H1 (cell line): Measurements from ENCODE around the gene RGS6. TPM values are rescaled to one million over a fixed set of nuclear protein-coding genes. Genes with fewer than 3 reads are reported as not detected.

ENCODE experiments used
- CTCF ChIA-PET: fragments of 300-600 bp; sonication (Branson Sonifier 250); formaldehyde crosslinking; loops from one replicate; lab custom pipeline; 2021; ENCODE audit not compliant: partially characterized antibody; lab: Charles Lee
- POLR2A ChIA-PET: fragments of 300-600 bp; sonication (Branson Sonifier 250); formaldehyde crosslinking; loops from one replicate; lab custom pipeline; 2021; ENCODE audit warnings: inconsistent platforms; ENCODE audit not compliant: partially characterized antibody; lab: Charles Lee
- DNase-seq, 2 experiments: peaks; one replicate each; pipeline versions ENCODE4 v3.0.0 to v3.0.0-alpha.2; 2010 to 2022; ENCODE audit warnings: low spot score in 2 of 2, low read depth in 1 of 2, mixed read lengths in 1 of 2
- FAIRE-seq: peaks from 2 replicates; lab custom pipeline; 2011; peaks lifted over from hg19 to GRCh38; lab: Jason Lieb, UNC
- H2AFZ ChIP-seq: 2 replicates; pipeline ENCODE4 v1.8.1; 2012; ENCODE audit warnings: low read length, inconsistent platforms
- H2AK5ac ChIP-seq: 2 replicates; pipeline ENCODE4 v1.6.1; 2013; ENCODE audit warnings: low read depth, low read length
- H2BK120ac ChIP-seq: replicated peaks from 2 replicates; pipeline ENCODE3; 2013; ENCODE audit warnings: low read depth, low read length, inconsistent platforms
- H2BK12ac ChIP-seq: 2 replicates; pipeline ENCODE4 v1.6.1; 2013; ENCODE audit warnings: low read depth, low read length
- H2BK15ac ChIP-seq: 2 replicates; pipeline ENCODE4 v1.6.1; 2013; ENCODE audit warnings: low read length
- H2BK20ac ChIP-seq: 2 replicates; pipeline ENCODE4 v1.6.1; 2013; ENCODE audit warnings: low read length
- H2BK5ac ChIP-seq: 2 replicates; pipeline ENCODE4 v1.6.1; 2013; ENCODE audit warnings: low read depth, low read length
- H3K14ac ChIP-seq: 2 replicates; pipeline ENCODE4 v1.6.1; 2013; ENCODE audit warnings: inconsistent platforms; ENCODE audit not compliant: insufficient read length
- H3K18ac ChIP-seq: 2 replicates; pipeline ENCODE4 v1.6.1; 2013; ENCODE audit warnings: low read length; ENCODE audit errors: extremely low read depth
- H3K23ac ChIP-seq: 2 replicates; pipeline ENCODE4 v1.6.1; 2013; ENCODE audit warnings: inconsistent platforms; ENCODE audit not compliant: insufficient read length
- H3K23me2 ChIP-seq: 2 replicates; pipeline ENCODE4 v1.6.1; 2013; ENCODE audit warnings: low read depth, low read length
- H3K27ac ChIP-seq: 2 replicates; pipeline ENCODE4 v1.6.1; 2011; ENCODE audit warnings: low read depth, low read length, inconsistent platforms
- H3K27me3 ChIP-seq, 4 experiments: replicated peaks in 1 of 4; 1 replicate in 1 of 4; 2 replicates in 3 of 4; pipeline versions ENCODE4 v1.6.1 to v1.8.1; 2011 to 2013; ENCODE audit warnings: low read length in 3 of 4, mild to moderate bottlenecking in 3 of 4, inconsistent platforms in 2 of 4, mixed read lengths in 2 of 4, moderate library complexity in 1 of 4; ENCODE audit not compliant: control insufficient read depth in 3 of 4, insufficient read depth in 3 of 4; ENCODE audit errors: extremely low read depth in 1 of 4
- H3K36me3 ChIP-seq, 4 experiments: 2 replicates each; pipeline versions ENCODE4 v1.6.1 to v1.8.1; 2011 to 2013; ENCODE audit warnings: mild to moderate bottlenecking in 4 of 4, low read length in 3 of 4, moderate library complexity in 2 of 4, control low read depth in 1 of 4, inconsistent platforms in 1 of 4; ENCODE audit not compliant: insufficient read depth in 4 of 4, control insufficient read depth in 2 of 4
- H3K4ac ChIP-seq: replicated peaks from 2 replicates; pipeline ENCODE3; 2013; ENCODE audit warnings: low read length, low read depth, mixed read lengths, inconsistent platforms; ENCODE audit not compliant: insufficient read length
- H3K4me1 ChIP-seq, 4 experiments: replicated peaks in 1 of 4; 1 replicate in 1 of 4; 2 replicates in 3 of 4; pipeline versions ENCODE4 v1.6.1 to v1.8.1; 2011 to 2013; ENCODE audit warnings: low read length in 3 of 4, inconsistent platforms in 2 of 4, mixed read lengths in 1 of 4; ENCODE audit not compliant: insufficient read depth in 4 of 4, control insufficient read depth in 3 of 4
- H3K4me2 ChIP-seq, 2 experiments: 2 replicates each; pipeline versions ENCODE4 v1.6.1 to v1.8.1; 2011 to 2013; ENCODE audit warnings: low read depth in 2 of 2, low read length in 2 of 2, control low read depth in 1 of 2, inconsistent platforms in 1 of 2, mild to moderate bottlenecking in 1 of 2; ENCODE audit not compliant: insufficient read depth in 1 of 2
- H3K4me3 ChIP-seq, 4 experiments: fragments of 200-600, 300-600 bp in 1 of 4; sonication (generic), shearing (Covaris generic), sonication (Bioruptor Twin) in 1 of 4; 2 replicates each; pipeline versions ENCODE4 v1.5.1 to v1.8.1; 2011 to 2016; ENCODE audit warnings: low read length in 4 of 4, low read depth in 3 of 4, control low read depth in 2 of 4, inconsistent platforms in 2 of 4, mild to moderate bottlenecking in 2 of 4, mixed read lengths in 1 of 4, moderate library complexity in 1 of 4; ENCODE audit not compliant: insufficient read depth in 2 of 4; ENCODE audit errors: extremely low read depth in 1 of 4
- H3K56ac ChIP-seq: replicated peaks from 2 replicates; pipeline ENCODE3; 2013; ENCODE audit warnings: low read depth, mild to moderate bottlenecking, mixed read lengths, low read length, inconsistent platforms; ENCODE audit not compliant: insufficient read length
- H3K79me1 ChIP-seq: 2 replicates; pipeline ENCODE4 v1.6.1; 2013; ENCODE audit warnings: low read depth, low read length, control low read depth
- H3K79me2 ChIP-seq, 2 experiments: 2 replicates each; pipeline versions ENCODE4 v1.6.1 to v1.8.1; 2012 to 2013; ENCODE audit warnings: low read length in 2 of 2, mild to moderate bottlenecking in 2 of 2, inconsistent platforms in 1 of 2; ENCODE audit not compliant: insufficient read depth in 2 of 2, control insufficient read depth in 1 of 2
- H3K9ac ChIP-seq, 4 experiments: replicated peaks in 1 of 4; 1 replicate in 1 of 4; 2 replicates in 3 of 4; pipeline versions ENCODE4 v1.6.1 to v1.8.1; 2011 to 2013; ENCODE audit warnings: low read depth in 3 of 4, low read length in 3 of 4, control low read depth in 2 of 4, mild to moderate bottlenecking in 2 of 4, moderate library complexity in 2 of 4, inconsistent platforms in 1 of 4; ENCODE audit errors: extremely low read depth in 1 of 4
- H3K9me3 ChIP-seq, 2 experiments: 2 replicates each; pipeline versions ENCODE4 v1.6.1 to v1.8.1; 2012 to 2013; ENCODE audit warnings: mild to moderate bottlenecking in 2 of 2, moderate library complexity in 2 of 2, control low read depth in 1 of 2, inconsistent platforms in 1 of 2, low read depth in 1 of 2, low read length in 1 of 2, mixed read lengths in 1 of 2; ENCODE audit not compliant: insufficient read depth in 2 of 2
- H4K20me1 ChIP-seq, 2 experiments: replicated peaks in 1 of 2; 2 replicates each; pipeline versions ENCODE3 to v1.8.1; 2011 to 2013; ENCODE audit warnings: inconsistent platforms in 2 of 2, low read length in 2 of 2, mild to moderate bottlenecking in 1 of 2; ENCODE audit not compliant: insufficient read depth in 2 of 2, control insufficient read depth in 1 of 2
- H4K5ac ChIP-seq: 2 replicates; pipeline ENCODE4 v1.6.1; 2013; ENCODE audit warnings: low read length, low read depth, mixed read lengths, inconsistent platforms; ENCODE audit not compliant: insufficient read length
- H4K8ac ChIP-seq: 2 replicates; pipeline ENCODE4 v1.8.0; 2013; ENCODE audit warnings: mild to moderate bottlenecking, moderate library complexity, low read length, inconsistent platforms; ENCODE audit not compliant: insufficient read depth; ENCODE audit errors: extremely low read depth
- H4K91ac ChIP-seq: replicated peaks from 2 replicates; pipeline ENCODE3; 2013; ENCODE audit warnings: low read length, mixed read lengths, inconsistent platforms; ENCODE audit not compliant: insufficient read length
- JUN ChIP-seq: IDR thresholded peaks from 2 replicates; pipeline ENCODE4 v1.6.1; 2011; ENCODE audit warnings: low read depth, mild to moderate bottlenecking, improper control_type of control experiment, low read length
- TBP ChIP-seq: IDR thresholded peaks from 2 replicates; pipeline ENCODE4 v1.6.1; 2011; ENCODE audit warnings: low read depth, low read length, improper control_type of control experiment
- WGBS, 2 experiments: shearing (Covaris generic) in 1 of 2; methylation state at CpG; one replicate each; pipeline versions ENCODE4 v1.1.6 to v1.1.7; 2013 to 2015; ENCODE audit warnings: low lambda C conversion rate in 2 of 2, mixed read lengths in 2 of 2, inconsistent platforms in 1 of 2, low coverage in 1 of 2, missing lambda C conversion rate in 1 of 2; ENCODE audit not compliant: insufficient replicate concordance in 2 of 2, insufficient coverage in 1 of 2, insufficient read length in 1 of 2; ENCODE audit errors: extremely low coverage in 1 of 2, missing lambda C conversion rate in 1 of 2; 5-methylcytosine and 5-hydroxymethylcytosine counted together
- polyA plus RNA-seq, 7 experiments: library from polyadenylated mRNA; depleted of rRNA in 3 of 7; stranded (reverse) in 5 of 7; unstranded in 2 of 7; fragments of >200 nt in 5 of 7; fragments of 200-250 nt in 2 of 7; gene quantifications; 1 replicate in 5 of 7; 2 replicates in 1 of 7; 4 replicates in 1 of 7; pipeline versions ENCODE4 v1.2.1 to v1.2.3, GENCODE V29; 2011 to 2013; ENCODE audit warnings: missing spikeins in 2 of 7, mixed read lengths in 2 of 7
- total RNA-seq: library from RNA; stranded (reverse); fragmentation: NEBNext Ultra II Directional; extraction: Animal tissue kit (Norgen Biotek cat#: 25700); gene quantifications from 2 replicates; pipeline ENCODE4 v1.2.1, GENCODE V29; 2021

The RGS6 gene
- total and polyA plus RNA-seq, 2 of the 8 experiments (the other 6 are each of a cell fraction or from before 2014, with no cell fraction given), result 0.26 to 1.1 TPM

DNA sequence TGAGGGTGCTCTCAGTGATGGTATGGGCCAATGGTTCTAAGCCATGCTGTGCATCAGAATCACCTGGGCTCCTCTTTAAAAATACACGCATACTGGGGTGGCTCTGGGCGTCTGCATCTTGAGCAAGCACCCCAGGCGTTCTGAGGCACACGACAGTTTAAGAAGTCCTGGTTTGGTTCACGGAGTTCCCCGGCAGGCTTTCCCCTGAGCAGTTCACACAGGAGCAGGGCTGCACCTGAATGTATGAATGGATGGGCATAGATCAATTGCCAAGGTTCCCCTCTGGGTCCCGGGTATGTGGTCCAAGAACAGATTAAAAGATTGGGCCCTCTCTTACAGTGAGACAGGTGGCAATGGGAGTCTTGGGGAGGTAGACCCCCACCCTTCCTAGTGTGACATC is 566.4 kb downstream of the RGS6 start:
- Histone ChIP-seq H3K4me1 (no peaks in the 10 kb centered on the region), H3K18ac (no peak overlapping the region), H3K23me2 (no peaks in the 10 kb centered on the region), H3K4me3 (no peak overlapping the region), H2BK12ac (no peak overlapping the region), H3K79me2 (no peaks in the 10 kb centered on the region), H3K14ac (no peak overlapping the region), H3K4me2 (no peak overlapping the region), H4K20me1 (no peaks in the 10 kb centered on the region), H3K9ac (no peak overlapping the region), H3K27me3 (no peaks in the 10 kb centered on the region), H4K5ac (no peak overlapping the region), H4K8ac (no peak overlapping the region), H4K91ac (no peak overlapping the region), H3K27ac (no peak overlapping the region), H2AK5ac (no peak overlapping the region), H3K79me1 (no peaks in the 10 kb centered on the region), H3K23ac (no peak overlapping the region), H2BK20ac (no peak overlapping the region), H3K9me3 (peaks cover 3 to 6% of the 10 kb centered on the region in 2 experiments; a peak in 2 of 4 replicates), H2BK120ac (no peak overlapping the region), H3K36me3 (no peaks in the 10 kb centered on the region), H3K56ac (no peak overlapping the region), H3K4ac (no peak overlapping the region), H2AFZ (no peak overlapping the region), H2BK15ac (no peak overlapping the region), H2BK5ac (no peak overlapping the region)
- CTCF ChIA-PET, result interaction anchor here (0.6 to 1.9 kb wide), 2 partner anchors 11 to 14 kb away, joined by 3 to 11 read pairs; no protein-coding TSS in a partner anchor
- FAIRE-seq, result no peak
- WGBS, 2 experiments, result 90% methylated on average over 7 of the region's 7 CpGs; no CpG with 5 or more reads in 1 of the 2 experiments
- DNase-seq, result no peak
- POLR2A ChIA-PET, result no interaction called here
- TF ChIP-seq JUN, result no peak
- no peak for TF ChIP-seq TBP
